Activated CD4-positive, alpha-beta T cell treated with anti-CD3 and anti-CD28 coated beads, Interleukin-2, Interleukin-6, amounts not matched to agents 100 ng/mL and 50 ng/mL, durations not matched to agents 16 hours and 8 hours (primary cell): ENCODE results near the gene KIF5B.
"Not testable (repeated sequence)": the region's sequence is repeated elsewhere in the genome, so short reads cannot be mapped to it uniquely, and the experiment has no call there.

Experiments used
- DNase-seq: peaks from one replicate; pipeline ENCODE4 v3.0.0-alpha.2; 2020

KIF5B gene

GRCh38 chr10:32004161-32004591 is 52.0 kb downstream of the KIF5B start:
- DNase-seq = peak; percentile 6

GRCh38 chr10:32002531-32002930 is 53.7 kb downstream of the KIF5B start:
- DNase-seq = no peak

GRCh38 chr10:32000937-32001336 is 55.3 kb downstream of the KIF5B start:
- DNase-seq = no peak

- no peak for DNase-seq
Measured at GRCh38 chr10:31999836-32000235, 56.4 kb downstream of the KIF5B start.

- no peak for DNase-seq
Measured at GRCh38 chr10:31999070-31999660, 57.1 kb downstream of the KIF5B start.

- no peak for DNase-seq
Measured at GRCh38 chr10:31994926-31995325, 61.3 kb downstream of the KIF5B start.

- DNase-seq = no peak
Measured at GRCh38 chr10:31990937-31991336, 65.3 kb downstream of the KIF5B start.

- DNase-seq = not testable (repeated sequence)
Measured at GRCh38 chr10:31987786-31988185, 68.4 kb downstream of the KIF5B start.

- no peak for DNase-seq
Measured at GRCh38 chr10:31982111-31982510, 74.1 kb downstream of the KIF5B start.

- no peak for DNase-seq
Measured at GRCh38 chr10:31980471-31980870, 75.8 kb downstream of the KIF5B start.

- DNase-seq = not testable (repeated sequence)
Measured at GRCh38 chr10:31979071-31979470, 77.2 kb downstream of the KIF5B start.

- DNase-seq = no peak
Measured at GRCh38 chr10:31978156-31978483, 78.1 kb downstream of the KIF5B start.

GRCh38 chr10:31977440-31978155 is 78.6 kb downstream of the KIF5B start:
- DNase-seq = no peak

GRCh38 chr10:31975157-31975765 is 81.0 kb downstream of the KIF5B start:
- DNase-seq = no peak

- DNase-seq = no peak
Measured at GRCh38 chr10:31974434-31975124, 81.6 kb downstream of the KIF5B start.

- DNase-seq = no peak
Measured at GRCh38 chr10:31972519-31973041, 83.6 kb downstream of the KIF5B start.

- DNase-seq = not testable (repeated sequence)
Measured at GRCh38 chr10:31969847-31970246, 86.4 kb downstream of the KIF5B start.

- no peak for DNase-seq
Measured at GRCh38 chr10:31963589-31963980, 92.6 kb downstream of the KIF5B start.

GRCh38 chr10:31962826-31963588 is 93.2 kb downstream of the KIF5B start:
- DNase-seq = no peak

- DNase-seq = peak; percentile 33
Measured at GRCh38 chr10:31961277-31962074, 94.7 kb downstream of the KIF5B start.

GRCh38 chr10:31959461-31960173 is 96.6 kb downstream of the KIF5B start:
- no peak for DNase-seq
